HG03342 (cell line): ENCODE results near the gene PRDM8.
"Not testable (repeated sequence)": the region's sequence is repeated elsewhere in the genome, so short reads cannot be mapped to it uniquely, and the experiment has no call there.

Experiments
- ATAC-seq: cut with Tn5 transposase; IDR thresholded peaks from one replicate; pipeline ENCODE4 v1.9.1; 2021; ENCODE audit warnings: mild to moderate bottlenecking, moderate library complexity; ENCODE audit not compliant: unreplicated experiment

Gene PRDM8

DNA sequence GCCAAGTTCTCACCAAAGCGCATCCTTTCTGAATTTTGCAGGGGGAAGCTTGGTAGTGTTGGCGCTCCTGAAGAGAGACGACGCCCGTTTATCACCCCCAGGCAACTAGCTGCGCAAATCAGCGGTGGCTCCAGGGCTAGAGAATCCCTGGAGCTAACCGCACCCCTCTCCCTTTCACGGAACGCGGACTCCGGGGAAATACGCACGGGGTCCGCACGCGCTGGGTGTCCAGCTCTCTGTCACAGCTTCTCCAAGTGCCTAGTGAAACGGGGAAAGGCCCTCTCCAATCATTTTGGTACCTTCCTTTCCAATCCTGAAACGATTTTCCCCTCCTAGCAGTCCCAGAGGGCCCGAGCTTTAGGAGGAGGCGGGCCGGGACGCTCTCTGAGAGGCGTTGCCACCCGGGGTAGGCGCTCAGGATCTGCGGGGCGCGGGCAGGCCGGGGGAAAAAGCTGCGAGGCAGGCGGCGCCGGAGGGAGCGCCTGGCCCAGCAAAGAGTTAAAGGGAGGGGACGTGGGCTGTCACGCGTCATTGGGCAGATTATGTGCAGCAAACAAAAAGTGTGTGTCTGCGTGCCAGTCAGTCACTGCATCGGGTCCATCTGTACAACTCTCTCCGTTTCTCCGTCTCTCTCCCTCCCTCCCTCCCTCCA, at the start of gene PRDM8:
Gene PRDM8, plus strand, starts transcription at position 582 of the 652 bp plus-strand sequence. CDS start 2,578 bp downstream, outside the sequence.
- ATAC-seq, result no peak

- no peak for ATAC-seq
These were observed 46.7 kb upstream of the PRDM8 start for GRCh38 chr4:80150387-80151180.

- ATAC-seq, result no peak
These were observed 45.3 kb upstream of the PRDM8 start for GRCh38 chr4:80151981-80152380.

GRCh38 chr4:80153874-80154544, 43.3 kb upstream of the PRDM8 start:
- ATAC-seq, result no peak

- ATAC-seq, result no peak
These were observed 42.8 kb upstream of the PRDM8 start for GRCh38 chr4:80154545-80154933.

GRCh38 chr4:80155316-80155982, 41.9 kb upstream of the PRDM8 start:
- no peak for ATAC-seq

- no peak for ATAC-seq
These were observed 40.9 kb upstream of the PRDM8 start for GRCh38 chr4:80156410-80156809.

GRCh38 chr4:80161413-80162058, 35.8 kb upstream of the PRDM8 start:
- no peak for ATAC-seq

- ATAC-seq, result no peak
These were observed 34.9 kb upstream of the PRDM8 start for GRCh38 chr4:80162418-80162817.

DNA sequence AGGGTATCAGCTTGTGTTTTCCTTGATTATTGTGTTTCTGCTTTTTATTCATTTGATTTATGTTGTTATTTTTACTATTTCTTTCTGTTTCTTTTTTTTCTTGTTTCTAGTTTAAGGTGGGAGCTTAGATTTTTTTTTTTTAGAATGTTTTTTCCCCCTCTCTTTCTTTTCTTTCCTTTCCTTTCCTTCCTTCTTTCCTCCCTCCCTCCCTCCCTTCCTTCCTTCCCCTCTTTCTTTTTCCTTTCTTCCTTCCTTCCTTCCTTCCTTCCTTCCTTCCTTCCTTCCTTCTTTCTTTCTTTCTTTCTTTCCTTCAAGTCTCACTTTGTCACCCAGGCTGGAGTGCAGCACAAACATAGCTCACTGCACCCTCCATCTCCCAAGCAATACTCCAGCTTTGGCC, 31.4 kb upstream of the PRDM8 start:
- ATAC-seq, result no peak

GRCh38 chr4:80171251-80171650, 26.1 kb upstream of the PRDM8 start:
- ATAC-seq, result no peak

DNA sequence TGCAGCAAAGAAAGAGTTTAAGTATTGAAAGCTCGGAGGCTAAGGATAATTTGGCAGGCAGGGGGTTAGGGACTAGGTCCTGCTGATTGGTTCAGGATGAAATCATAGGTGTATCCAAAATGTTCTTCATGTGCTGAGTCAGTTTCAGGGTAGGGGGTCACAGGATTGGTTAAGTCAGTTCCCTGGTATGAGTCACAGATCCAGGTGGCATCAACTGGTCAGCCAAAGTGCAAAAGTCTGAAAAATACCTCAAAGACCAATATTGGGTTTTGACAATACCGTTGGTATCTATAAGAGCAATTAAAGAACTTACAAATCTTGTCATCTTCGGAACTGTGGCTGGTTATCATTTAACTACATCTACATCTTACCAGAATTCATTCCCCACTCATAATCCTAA, 25.6 kb upstream of the PRDM8 start:
- peak; percentile 3 for ATAC-seq

- ATAC-seq, result peak; percentile 65
These were observed 25.1 kb upstream of the PRDM8 start for GRCh38 chr4:80172203-80172602.

GRCh38 chr4:80173401-80173800, 23.9 kb upstream of the PRDM8 start:
- peak; percentile 90 for ATAC-seq

DNA sequence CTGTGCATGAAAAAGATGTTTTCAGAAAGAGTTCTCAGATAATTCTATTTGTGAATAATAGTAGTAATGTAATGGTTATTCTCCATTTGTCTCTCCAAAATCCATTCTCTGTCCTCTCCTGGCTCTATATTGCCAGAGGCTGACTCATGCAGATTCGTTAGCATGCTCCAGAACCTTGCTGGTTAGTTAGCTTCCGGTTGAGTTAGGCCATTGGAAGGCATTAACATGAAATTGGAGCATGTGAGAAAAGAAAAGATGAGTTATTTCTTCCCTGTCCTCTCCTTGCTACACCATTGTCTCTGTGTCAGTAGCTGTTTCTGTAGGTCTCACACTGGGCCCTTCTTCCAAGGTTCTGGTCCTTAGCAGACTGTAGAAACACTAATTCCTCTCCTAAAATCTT, 23.5 kb upstream of the PRDM8 start:
- no peak for ATAC-seq

- ATAC-seq, result not testable (repeated sequence)
These were observed 19.5 kb upstream of the PRDM8 start for GRCh38 chr4:80177793-80178192.

- ATAC-seq, result no peak
These were observed 18.3 kb upstream of the PRDM8 start for GRCh38 chr4:80178964-80179363.

- no peak for ATAC-seq
These were observed 17.6 kb upstream of the PRDM8 start for GRCh38 chr4:80179637-80180161.

- no peak for ATAC-seq
These were observed 16.6 kb upstream of the PRDM8 start for GRCh38 chr4:80180743-80181142.

DNA sequence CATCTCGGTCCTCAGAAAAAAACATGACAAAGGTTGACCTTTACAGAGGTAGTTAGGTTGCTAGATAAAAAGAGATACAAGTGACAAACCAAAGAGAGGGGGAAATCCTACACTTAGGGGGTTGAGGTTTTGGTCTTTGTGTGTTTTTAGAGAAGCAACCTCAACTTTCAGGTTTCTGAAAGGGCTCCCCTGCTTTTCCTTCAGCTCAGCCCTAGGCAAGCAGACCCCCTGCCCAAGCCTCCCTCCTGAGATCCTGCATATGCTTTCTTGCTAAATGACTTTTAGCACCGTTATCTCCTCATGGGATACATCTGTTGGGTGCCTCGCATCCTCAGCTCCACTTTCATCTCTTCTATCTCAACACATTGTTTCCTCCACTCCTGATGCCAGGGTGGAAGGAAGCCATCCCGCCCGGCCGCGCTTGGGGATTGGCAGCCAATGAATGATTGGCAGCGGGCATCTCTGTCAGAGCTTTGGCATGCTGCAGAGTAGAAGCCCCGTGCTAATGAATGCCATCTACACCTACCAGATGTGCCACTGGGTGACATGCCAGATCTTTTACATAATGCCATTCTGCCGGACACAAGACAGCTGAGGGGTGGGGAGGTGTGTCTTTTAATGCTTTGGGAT, 15.0 kb upstream of the PRDM8 start:
- ATAC-seq, result no peak
